Epithelial cell of esophagus (primary cell): ENCODE measurements around the gene PERM1.
A peak's percentile ranks its signal among the peaks of the same experiment; 100 is the strongest.
"Not testable (repeated sequence)": the region's sequence is repeated elsewhere in the genome, so short reads cannot be mapped to it uniquely, and the experiment has no call there.

ENCODE experiments used
- DNase-seq: peaks from one replicate; pipeline ENCODE4 v3.0.0; 2010; ENCODE audit warnings: low read depth
- H3K4me3 ChIP-seq: 2 replicates; pipeline ENCODE4 v1.5.1; 2011; ENCODE audit warnings: mild to moderate bottlenecking, low read length, control low read depth
- CTCF ChIP-seq: IDR thresholded peaks from 2 replicates; pipeline ENCODE4 v1.5.1; 2011; ENCODE audit warnings: low read depth, mild to moderate bottlenecking, low read length, control low read depth, inconsistent platforms; ENCODE audit not compliant: insufficient read depth; ENCODE audit errors: missing control alignments

PERM1 gene

GRCh38 chr1:1013105-1013921 lies 31.4 kb upstream of the PERM1 start, which contains the start of gene ISG15:
ISG15 (plus strand) TSS chr1:1013497; CDS start chr1:1013574, 77 bp downstream.
- TF ChIP-seq CTCF, result no peak
- peak; percentile 82 for DNase-seq
- H3K4me3 ChIP-seq, result peak within 1 kb of the TSS; percentile 63

GRCh38 chr1:1012736-1013104 lies 30.8 kb upstream of the PERM1 start:
- not testable (repeated sequence) for DNase-seq
- peak overlapping the region; percentile 63 for H3K4me3 ChIP-seq

GRCh38 chr1:1011396-1011949 lies 29.6 kb upstream of the PERM1 start:
- H3K4me3 ChIP-seq, result no peak overlapping the region
- no peak for DNase-seq
- no peak for TF ChIP-seq CTCF

GRCh38 chr1:1010131-1010530 lies 28.2 kb upstream of the PERM1 start:
- H3K4me3 ChIP-seq, DNase-seq: not testable (repeated sequence)

- TF ChIP-seq CTCF, result no peak
- DNase-seq, result no peak
- no peak overlapping the region for H3K4me3 ChIP-seq
These were observed 24.6 kb upstream of the PERM1 start for GRCh38 chr1:1006305-1007159.

- H3K4me3 ChIP-seq, result no peak overlapping the region
- DNase-seq, result no peak
- no peak for TF ChIP-seq CTCF
These were observed 23.9 kb upstream of the PERM1 start for GRCh38 chr1:1005774-1006304.

GRCh38 chr1:1004780-1005697 lies 23.1 kb upstream of the PERM1 start:
- TF ChIP-seq CTCF, result no peak
- DNase-seq, result no peak
- no peak overlapping the region for H3K4me3 ChIP-seq
